ENCODE results near the gene ERAL1. TPM values are rescaled to one million over a fixed set of nuclear protein-coding genes. Genes with fewer than 3 reads are reported as not detected.
A peak's percentile ranks its signal among the peaks of the same experiment; 100 is the strongest.

Gene ERAL1
- total and polyA plus RNA-seq, 2 of the 8 experiments (the other 6 are each of a cell fraction or from before 2014, with no cell fraction given), result 67.8 to 122 TPM

DNA sequence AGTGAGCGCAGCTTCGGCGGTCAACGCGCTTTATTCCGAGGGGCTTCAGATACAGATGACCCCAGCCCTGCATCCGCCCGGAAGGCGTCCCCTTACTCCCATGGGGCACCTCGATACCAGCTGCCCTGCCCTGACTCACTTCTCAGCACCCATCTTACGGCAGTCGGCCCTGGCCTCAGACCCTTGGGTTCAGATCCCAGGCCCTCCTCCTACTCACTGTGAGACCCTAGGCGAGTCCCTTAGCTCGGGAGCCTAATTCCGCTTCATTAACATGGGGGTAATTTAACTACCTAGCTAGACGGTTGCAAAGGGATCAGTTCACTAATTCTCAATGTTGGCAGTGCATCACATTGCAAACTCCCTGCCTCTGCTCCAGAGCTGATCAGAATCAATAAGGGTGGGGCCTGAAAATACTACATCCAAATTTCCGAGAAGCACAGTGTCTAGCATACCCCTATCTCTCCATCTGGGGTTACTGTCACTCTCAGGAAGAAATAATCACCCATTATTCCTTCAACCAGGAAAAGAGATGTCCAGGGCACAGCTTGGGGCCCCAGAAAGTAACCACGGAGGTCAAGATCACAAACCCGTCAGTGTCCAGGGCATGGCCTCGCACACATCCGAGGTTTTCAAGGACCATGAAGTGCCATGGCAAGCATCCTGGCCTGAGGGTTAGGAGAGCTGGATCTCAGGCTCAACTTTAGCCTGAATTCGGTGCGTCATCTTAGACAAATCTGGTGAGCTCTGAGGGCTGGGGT, 43.1 kb downstream of the ERAL1 start:
- FAIRE-seq (no peak), DNase-seq (ENCODE audit: low read depth in 1 of 2, low spot score in 2 of 2) (no peak)
- ChIA-PET CTCF (ENCODE audit: partially characterized antibody) (interaction anchor here (0.6 to 7.3 kb wide), 19 partner anchors 11 to 220 kb away, joined by 3 to 47 read pairs (median 4); partner anchors contain the start of genes NEK8 and TLCD1), POLR2A (ENCODE audit: partially characterized antibody) (interaction anchor here (0.5 to 5.2 kb wide), 29 partner anchors 9 to 187 kb away, joined by 3 to 51 read pairs (median 5); partner anchors contain the start of genes PHF12, PROCA1, RPL23A and TLCD1)
- Histone ChIP-seq H2BK20ac (ENCODE audit: low read length) (no peak overlapping the region), H4K91ac (replicated peaks; ENCODE audit: insufficient read length, low read length) (no peak overlapping the region), H3K23me2 (ENCODE audit: low read depth, low read length) (peaks cover 8% of the 10 kb centered on the region; the same call in 1 of the 2 replicates), H2AFZ (ENCODE audit: low read length) (no peak overlapping the region; the same call in 1 of the 2 replicates), H2BK120ac (replicated peaks; ENCODE audit: low read depth, low read length) (no peak overlapping the region), H2AK5ac (ENCODE audit: low read depth, low read length) (no peak overlapping the region; the same call in 1 of the 2 replicates), H3K14ac (ENCODE audit: insufficient read length) (no peak overlapping the region), H2BK5ac (ENCODE audit: low read depth, low read length) (peak overlapping the region; percentile 87; the same call in 1 of the 2 replicates), H3K9me3 (ENCODE audit: insufficient read depth in 2 of 2, low read depth in 1 of 2, low read length in 1 of 2) (no peaks in the 10 kb centered on the region), H3K36me3 (ENCODE audit: control insufficient read depth in 2 of 4, insufficient read depth in 4 of 4, low read length in 3 of 4) (no peaks in the 10 kb centered on the region; a peak in 1 of 8 replicates), H2BK15ac (ENCODE audit: low read length) (no peak overlapping the region), H3K56ac (replicated peaks; ENCODE audit: insufficient read length, low read depth, low read length) (no peak overlapping the region), H4K8ac (ENCODE audit: extremely low read depth, insufficient read depth, low read length) (no peak overlapping the region), H3K18ac (ENCODE audit: extremely low read depth, low read length) (peak overlapping the region; percentile 88), H3K27me3 (replicated peaks in 1 of 4; ENCODE audit: control insufficient read depth in 3 of 4, extremely low read depth in 1 of 4, insufficient read depth in 3 of 4, low read length in 3 of 4) (no peaks in the 10 kb centered on the region), H3K4me2 (ENCODE audit: insufficient read depth in 1 of 2, low read depth in 2 of 2, low read length in 2 of 2) (peak overlapping the region; percentile 68 to 71), H3K23ac (ENCODE audit: insufficient read length) (no peak overlapping the region), H3K4ac (replicated peaks; ENCODE audit: insufficient read length, low read depth, low read length) (no peak overlapping the region), H3K4me1 (replicated peaks in 1 of 4; ENCODE audit: control insufficient read depth in 3 of 4, insufficient read depth in 4 of 4, low read length in 3 of 4) (peaks cover 2 to 18% (median 8%) of the 10 kb centered on the region in 4 experiments), H2BK12ac (ENCODE audit: low read depth, low read length) (no peak overlapping the region), H3K9ac (replicated peaks in 1 of 4; ENCODE audit: extremely low read depth in 1 of 4, low read depth in 3 of 4, low read length in 3 of 4) (peak overlapping the region in 3 of 4 experiments; percentile 22 to 72 (median 71); a peak in 2 of 7 replicates), H3K79me2 (ENCODE audit: control insufficient read depth in 1 of 2, insufficient read depth in 2 of 2, low read length in 2 of 2) (peaks cover 4 to 25% of the 10 kb centered on the region in 2 experiments), H4K5ac (ENCODE audit: insufficient read length, low read depth, low read length) (peak overlapping the region; percentile 31), H4K20me1 (replicated peaks in 1 of 2; ENCODE audit: control insufficient read depth in 1 of 2, insufficient read depth in 2 of 2, low read length in 2 of 2) (peaks cover 0 to 2% of the 10 kb centered on the region in 2 experiments), H3K4me3 (ENCODE audit: extremely low read depth in 1 of 4, insufficient read depth in 2 of 4, low read depth in 3 of 4, low read length in 4 of 4) (peak overlapping the region; percentile 79 to 94 (median 89)), H3K27ac (ENCODE audit: low read depth, low read length) (peak overlapping the region; percentile 43; the same call in 1 of the 2 replicates), H3K79me1 (ENCODE audit: low read depth, low read length) (peaks cover 11% of the 10 kb centered on the region)
- TF ChIP-seq CEBPB (IDR thresholded peaks at IDR 0.05; ENCODE audit: low read depth, low read length) (no peak), TAF1 (IDR thresholded peaks at IDR 0.05; ENCODE audit: low read depth, low read length) (0 out of 2 replicates have a peak, but pooled peaks have one; percentile 2), POLR2A (IDR thresholded peaks at IDR 0.05; ENCODE audit: control extremely low read depth in 1 of 2, low read depth in 2 of 2, low read length in 2 of 2) (peak in 1 of 2 experiments; percentile 3; a peak in 1 of 3 replicates)
- TF ChIP-seq, protein P1, sequence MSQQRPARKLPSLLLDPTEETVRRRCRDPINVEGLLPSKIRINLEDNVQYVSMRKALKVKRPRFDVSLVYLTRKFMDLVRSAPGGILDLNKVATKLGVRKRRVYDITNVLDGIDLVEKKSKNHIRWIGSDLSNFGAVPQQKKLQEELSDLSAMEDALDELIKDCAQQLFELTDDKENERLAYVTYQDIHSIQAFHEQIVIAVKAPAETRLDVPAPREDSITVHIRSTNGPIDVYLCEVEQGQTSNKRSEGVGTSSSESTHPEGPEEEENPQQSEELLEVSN (IDR thresholded peaks at IDR 0.05), result no peak
- 43% methylated on average over 17 of the region's 23 CpGs; no CpG with 5 or more reads in 1 of the 2 experiments for WGBS, 2 experiments (ENCODE audit: extremely low coverage in 1 of 2, insufficient coverage in 1 of 2, insufficient read length in 1 of 2, insufficient replicate concordance in 2 of 2, low coverage in 1 of 2, low lambda C conversion rate in 2 of 2, missing lambda C conversion rate in 1 of 2)

Data from H1 (cell line).